K562 (cell line): Measurements from ENCODE around the gene GSTO2. TPM values are rescaled to one million over a fixed set of nuclear protein-coding genes. Genes with fewer than 3 reads are reported as not detected.

ENCODE experiments used
- BACH1 ChIP-seq: fragments of 200-800 bp; sonication (Bioruptor generic); IDR thresholded peaks from 2 replicates; pipeline ENCODE4 v1.6.1; 2016; ENCODE audit warnings: missing genetic modification characterization, missing compliant biosample characterization
- BMI1 ChIP-seq: fragments of 150-350 bp; IDR thresholded peaks from 2 replicates; pipeline ENCODE4 v1.6.1; 2014; ENCODE audit warnings: low read length
- BRD9 ChIP-seq: fragments of 450-650 bp; IDR thresholded peaks from 2 replicates; pipeline ENCODE4 v1.6.1; 2018; ENCODE audit warnings: low read depth; ENCODE audit not compliant: partially characterized antibody
- CTBP1 ChIP-seq: fragments of 450-650 bp; IDR thresholded peaks from 2 replicates; pipeline ENCODE4 v1.6.1; 2016; ENCODE audit warnings: borderline replicate concordance
- EP400 ChIP-seq: fragments of 450-650 bp; IDR thresholded peaks from 2 replicates; pipeline ENCODE4 v1.6.1; 2017; ENCODE audit warnings: antibody characterized with exemption, mild to moderate bottlenecking, moderate library complexity
- HDAC2 ChIP-seq: fragments of 450-650 bp; IDR thresholded peaks from 2 replicates; pipeline ENCODE4 v1.6.1; 2016; ENCODE audit warnings: mild to moderate bottlenecking
- PURB ChIP-seq: sonication (generic); formaldehyde crosslinking; IDR thresholded peaks from 2 replicates; pipeline ENCODE4 v1.9.0; 2021; ENCODE audit warnings: low read depth, mild to moderate bottlenecking, missing genetic modification reagents
- SIN3B ChIP-seq: fragments of 450-650 bp; IDR thresholded peaks from 2 replicates; pipeline ENCODE4 v1.6.1; 2017; ENCODE audit warnings: low read depth, mild to moderate bottlenecking, moderate library complexity
- ZNF445 ChIP-seq: fragments of 250-450 bp; sonication (Bioruptor Pico); IDR thresholded peaks from 2 replicates; pipeline ENCODE4 v1.4.0; 2020; ENCODE audit warnings: low read depth, mild to moderate bottlenecking, moderate library complexity
- polyA plus RNA-seq, 8 experiments: library from polyadenylated mRNA; depleted of rRNA in 4 of 8; stranded (reverse) in 5 of 8; unstranded in 3 of 8; fragments of >200 nt; fragmentation: Nextera tagmentation in 2 of 8; fragmentation: Illumina TruSeq in 1 of 8; extraction: Ambion mirVana in 2 of 8; extraction: Trizol in 1 of 8; gene quantifications; 2 replicates each; pipeline versions ENCODE4 v1.2.1 to v1.2.3, GENCODE V29; 2011 to 2014; ENCODE audit warnings: inconsistent platforms in 1 of 8, missing spikeins in 1 of 8
- total RNA-seq, 7 experiments: library from RNA; depleted of rRNA in 6 of 7; stranded (reverse); fragments of >200 nt in 6 of 7; fragmentation: Illumina TruSeq in 2 of 7; extraction: Trizol in 2 of 7; gene quantifications; 2 replicates each; pipeline versions ENCODE4 v1.2.1 to v1.2.3, GENCODE V29; 2011 to 2021; ENCODE audit warnings: low replicate concordance in 1 of 7
- TF ChIP-seq, protein P1 (sequence below), 2 experiments: fragments of 450-650 bp; IDR thresholded peaks; 2 replicates each; pipeline ENCODE4 v1.6.1; 2018; ENCODE audit warnings: mild to moderate bottlenecking in 2 of 2, low read depth in 1 of 2; ENCODE audit not compliant: partially characterized antibody in 2 of 2
- TF ChIP-seq, protein P2 (sequence below): fragments of 150-350 bp; conservative IDR thresholded peaks from 2 replicates; pipeline ENCODE4 v1.6.1; 2014; ENCODE audit warnings: low read length
- TF ChIP-seq, protein P3 (sequence below): fragments of 250-450 bp; sonication (Bioruptor Pico); IDR thresholded peaks from 2 replicates; pipeline ENCODE4 v1.4.0; 2020; ENCODE audit warnings: mild to moderate bottlenecking, moderate library complexity
- TF ChIP-seq, protein P4 (sequence below): sonication (generic); formaldehyde crosslinking; IDR thresholded peaks from 2 replicates; pipeline ENCODE4 v1.8.0; 2022; ENCODE audit warnings: missing genetic modification reagents, mild to moderate bottlenecking, borderline replicate concordance

Gene GSTO2
- total and polyA plus RNA-seq, 9 of the 15 experiments (the other 6 are each of a cell fraction or from before 2014, with no cell fraction given) = 0.18 to 1.8 (median 0.90) TPM

DNA sequence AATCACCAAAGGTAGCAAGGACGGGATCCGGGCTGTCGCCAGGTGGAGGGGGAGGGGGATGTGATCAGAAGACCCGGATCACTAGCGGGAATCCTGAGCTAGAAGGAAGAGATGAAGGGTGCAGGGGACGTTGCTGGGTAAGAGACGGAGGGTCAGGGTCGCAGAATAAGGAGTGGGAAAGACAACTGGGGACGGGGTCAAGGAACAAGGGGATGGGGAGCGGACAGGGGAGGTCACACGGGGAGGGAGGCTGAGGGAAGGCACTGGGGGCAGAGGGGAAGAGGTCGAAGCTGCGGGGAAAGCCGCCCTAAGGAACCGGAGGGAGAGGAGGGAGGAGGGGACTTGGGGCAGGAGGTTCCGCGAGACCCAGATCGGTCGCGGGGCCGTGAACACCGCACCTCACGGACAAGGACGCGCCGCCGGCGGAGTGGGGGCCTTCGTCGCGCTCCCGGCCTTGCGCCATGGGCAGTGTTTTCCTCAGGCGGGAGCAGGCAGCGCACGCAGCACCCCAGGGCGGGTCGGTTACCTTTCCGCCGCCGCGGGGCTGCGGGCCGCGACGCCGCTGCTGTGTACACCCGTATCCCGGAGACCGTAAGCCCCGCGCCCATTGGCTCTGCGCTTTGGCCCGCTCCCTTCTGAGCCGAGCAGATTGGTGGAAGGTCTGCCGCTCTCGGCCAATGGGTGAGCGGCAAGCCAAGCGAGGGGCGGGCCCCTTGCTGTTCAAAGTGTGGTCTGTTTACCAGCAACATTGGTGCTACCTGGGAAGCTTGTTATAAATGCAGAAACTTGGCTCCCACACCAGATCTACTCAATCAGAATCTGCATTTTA lies 37.0 kb upstream of the GSTO2 start, which contains the start of gene CFAP43 (continued):
- TF ChIP-seq, protein P1, sequence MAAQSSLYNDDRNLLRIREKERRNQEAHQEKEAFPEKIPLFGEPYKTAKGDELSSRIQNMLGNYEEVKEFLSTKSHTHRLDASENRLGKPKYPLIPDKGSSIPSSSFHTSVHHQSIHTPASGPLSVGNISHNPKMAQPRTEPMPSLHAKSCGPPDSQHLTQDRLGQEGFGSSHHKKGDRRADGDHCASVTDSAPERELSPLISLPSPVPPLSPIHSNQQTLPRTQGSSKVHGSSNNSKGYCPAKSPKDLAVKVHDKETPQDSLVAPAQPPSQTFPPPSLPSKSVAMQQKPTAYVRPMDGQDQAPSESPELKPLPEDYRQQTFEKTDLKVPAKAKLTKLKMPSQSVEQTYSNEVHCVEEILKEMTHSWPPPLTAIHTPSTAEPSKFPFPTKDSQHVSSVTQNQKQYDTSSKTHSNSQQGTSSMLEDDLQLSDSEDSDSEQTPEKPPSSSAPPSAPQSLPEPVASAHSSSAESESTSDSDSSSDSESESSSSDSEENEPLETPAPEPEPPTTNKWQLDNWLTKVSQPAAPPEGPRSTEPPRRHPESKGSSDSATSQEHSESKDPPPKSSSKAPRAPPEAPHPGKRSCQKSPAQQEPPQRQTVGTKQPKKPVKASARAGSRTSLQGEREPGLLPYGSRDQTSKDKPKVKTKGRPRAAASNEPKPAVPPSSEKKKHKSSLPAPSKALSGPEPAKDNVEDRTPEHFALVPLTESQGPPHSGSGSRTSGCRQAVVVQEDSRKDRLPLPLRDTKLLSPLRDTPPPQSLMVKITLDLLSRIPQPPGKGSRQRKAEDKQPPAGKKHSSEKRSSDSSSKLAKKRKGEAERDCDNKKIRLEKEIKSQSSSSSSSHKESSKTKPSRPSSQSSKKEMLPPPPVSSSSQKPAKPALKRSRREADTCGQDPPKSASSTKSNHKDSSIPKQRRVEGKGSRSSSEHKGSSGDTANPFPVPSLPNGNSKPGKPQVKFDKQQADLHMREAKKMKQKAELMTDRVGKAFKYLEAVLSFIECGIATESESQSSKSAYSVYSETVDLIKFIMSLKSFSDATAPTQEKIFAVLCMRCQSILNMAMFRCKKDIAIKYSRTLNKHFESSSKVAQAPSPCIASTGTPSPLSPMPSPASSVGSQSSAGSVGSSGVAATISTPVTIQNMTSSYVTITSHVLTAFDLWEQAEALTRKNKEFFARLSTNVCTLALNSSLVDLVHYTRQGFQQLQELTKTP (IDR thresholded peaks at IDR 0.05; ENCODE audit: low read depth in 1 of 2, partially characterized antibody in 2 of 2) = peak in 1 of 2 experiments; percentile 52
- TF ChIP-seq, protein P2, sequence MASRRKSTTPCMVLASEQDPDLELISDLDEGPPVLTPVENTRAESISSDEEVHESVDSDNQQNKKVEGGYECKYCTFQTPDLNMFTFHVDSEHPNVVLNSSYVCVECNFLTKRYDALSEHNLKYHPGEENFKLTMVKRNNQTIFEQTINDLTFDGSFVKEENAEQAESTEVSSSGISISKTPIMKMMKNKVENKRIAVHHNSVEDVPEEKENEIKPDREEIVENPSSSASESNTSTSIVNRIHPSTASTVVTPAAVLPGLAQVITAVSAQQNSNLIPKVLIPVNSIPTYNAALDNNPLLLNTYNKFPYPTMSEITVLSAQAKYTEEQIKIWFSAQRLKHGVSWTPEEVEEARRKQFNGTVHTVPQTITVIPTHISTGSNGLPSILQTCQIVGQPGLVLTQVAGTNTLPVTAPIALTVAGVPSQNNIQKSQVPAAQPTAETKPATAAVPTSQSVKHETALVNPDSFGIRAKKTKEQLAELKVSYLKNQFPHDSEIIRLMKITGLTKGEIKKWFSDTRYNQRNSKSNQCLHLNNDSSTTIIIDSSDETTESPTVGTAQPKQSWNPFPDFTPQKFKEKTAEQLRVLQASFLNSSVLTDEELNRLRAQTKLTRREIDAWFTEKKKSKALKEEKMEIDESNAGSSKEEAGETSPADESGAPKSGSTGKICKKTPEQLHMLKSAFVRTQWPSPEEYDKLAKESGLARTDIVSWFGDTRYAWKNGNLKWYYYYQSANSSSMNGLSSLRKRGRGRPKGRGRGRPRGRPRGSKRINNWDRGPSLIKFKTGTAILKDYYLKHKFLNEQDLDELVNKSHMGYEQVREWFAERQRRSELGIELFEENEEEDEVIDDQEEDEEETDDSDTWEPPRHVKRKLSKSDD = no peak
- TF ChIP-seq SIN3B = peak; percentile 66; the same call in 1 of the 2 replicates
- TF ChIP-seq ZNF445 (CRISPR knock-in tag) = no peak
- peak; percentile 26; the same call in 1 of the 2 replicates for TF ChIP-seq CTBP1
- TF ChIP-seq PURB (CRISPR knock-in tag) = no peak
- no peak for TF ChIP-seq BRD9
- peak; percentile 34; the same call in 1 of the 2 replicates for TF ChIP-seq EP400
- TF ChIP-seq BACH1 = no peak
- TF ChIP-seq, protein P3, sequence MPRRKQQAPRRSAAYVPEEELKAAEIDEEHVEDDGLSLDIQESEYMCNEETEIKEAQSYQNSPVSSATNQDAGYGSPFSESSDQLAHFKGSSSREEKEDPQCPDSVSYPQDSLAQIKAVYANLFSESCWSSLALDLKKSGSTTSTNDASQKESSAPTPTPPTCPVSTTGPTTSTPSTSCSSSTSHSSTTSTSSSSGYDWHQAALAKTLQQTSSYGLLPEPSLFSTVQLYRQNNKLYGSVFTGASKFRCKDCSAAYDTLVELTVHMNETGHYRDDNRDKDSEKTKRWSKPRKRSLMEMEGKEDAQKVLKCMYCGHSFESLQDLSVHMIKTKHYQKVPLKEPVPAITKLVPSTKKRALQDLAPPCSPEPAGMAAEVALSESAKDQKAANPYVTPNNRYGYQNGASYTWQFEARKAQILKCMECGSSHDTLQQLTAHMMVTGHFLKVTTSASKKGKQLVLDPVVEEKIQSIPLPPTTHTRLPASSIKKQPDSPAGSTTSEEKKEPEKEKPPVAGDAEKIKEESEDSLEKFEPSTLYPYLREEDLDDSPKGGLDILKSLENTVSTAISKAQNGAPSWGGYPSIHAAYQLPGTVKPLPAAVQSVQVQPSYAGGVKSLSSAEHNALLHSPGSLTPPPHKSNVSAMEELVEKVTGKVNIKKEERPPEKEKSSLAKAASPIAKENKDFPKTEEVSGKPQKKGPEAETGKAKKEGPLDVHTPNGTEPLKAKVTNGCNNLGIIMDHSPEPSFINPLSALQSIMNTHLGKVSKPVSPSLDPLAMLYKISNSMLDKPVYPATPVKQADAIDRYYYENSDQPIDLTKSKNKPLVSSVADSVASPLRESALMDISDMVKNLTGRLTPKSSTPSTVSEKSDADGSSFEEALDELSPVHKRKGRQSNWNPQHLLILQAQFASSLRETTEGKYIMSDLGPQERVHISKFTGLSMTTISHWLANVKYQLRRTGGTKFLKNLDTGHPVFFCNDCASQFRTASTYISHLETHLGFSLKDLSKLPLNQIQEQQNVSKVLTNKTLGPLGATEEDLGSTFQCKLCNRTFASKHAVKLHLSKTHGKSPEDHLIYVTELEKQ = no peak
- TF ChIP-seq HDAC2 = 0 out of 2 replicates have a peak, but pooled peaks have one; percentile 14
- TF ChIP-seq BMI1 = peak; percentile 62; the same call in 1 of the 2 replicates
- TF ChIP-seq, protein P4, sequence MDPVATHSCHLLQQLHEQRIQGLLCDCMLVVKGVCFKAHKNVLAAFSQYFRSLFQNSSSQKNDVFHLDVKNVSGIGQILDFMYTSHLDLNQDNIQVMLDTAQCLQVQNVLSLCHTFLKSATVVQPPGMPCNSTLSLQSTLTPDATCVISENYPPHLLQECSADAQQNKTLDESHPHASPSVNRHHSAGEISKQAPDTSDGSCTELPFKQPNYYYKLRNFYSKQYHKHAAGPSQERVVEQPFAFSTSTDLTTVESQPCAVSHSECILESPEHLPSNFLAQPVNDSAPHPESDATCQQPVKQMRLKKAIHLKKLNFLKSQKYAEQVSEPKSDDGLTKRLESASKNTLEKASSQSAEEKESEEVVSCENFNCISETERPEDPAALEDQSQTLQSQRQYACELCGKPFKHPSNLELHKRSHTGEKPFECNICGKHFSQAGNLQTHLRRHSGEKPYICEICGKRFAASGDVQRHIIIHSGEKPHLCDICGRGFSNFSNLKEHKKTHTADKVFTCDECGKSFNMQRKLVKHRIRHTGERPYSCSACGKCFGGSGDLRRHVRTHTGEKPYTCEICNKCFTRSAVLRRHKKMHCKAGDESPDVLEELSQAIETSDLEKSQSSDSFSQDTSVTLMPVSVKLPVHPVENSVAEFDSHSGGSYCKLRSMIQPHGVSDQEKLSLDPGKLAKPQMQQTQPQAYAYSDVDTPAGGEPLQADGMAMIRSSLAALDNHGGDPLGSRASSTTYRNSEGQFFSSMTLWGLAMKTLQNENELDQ (CRISPR knock-in tag) = no peak
